Kidney glomerular epithelial cell (primary cell): ENCODE measurements around the gene RCOR3.

Experiments
- DNase-seq: peaks from one replicate; lab custom pipeline; 2025; lab: John Stamatoyannopoulos, UW

The RCOR3 gene

GRCh38 chr1:211324992-211325775 lies 66.0 kb downstream of the RCOR3 start:
- no peak for DNase-seq

DNA sequence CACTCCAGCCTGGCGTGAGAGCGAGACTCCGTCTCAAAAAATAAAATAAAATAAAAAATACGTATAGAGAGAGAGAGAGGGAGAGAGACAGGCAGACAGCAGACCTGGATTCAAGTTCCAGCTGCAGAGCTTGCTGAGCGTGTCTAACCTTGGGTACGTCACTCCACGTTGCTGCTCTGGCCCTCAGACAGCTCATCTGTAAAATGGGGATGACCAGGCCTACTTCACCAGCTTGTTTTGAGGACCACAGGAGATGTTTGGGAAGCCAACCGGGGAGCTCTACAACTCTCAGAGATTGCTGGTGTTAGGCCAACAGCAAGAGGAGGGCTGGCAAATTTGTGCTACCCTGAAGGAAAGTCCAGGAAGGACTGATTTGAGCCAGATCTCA lies 67.0 kb downstream of the RCOR3 start:
- DNase-seq, result no peak

DNA sequence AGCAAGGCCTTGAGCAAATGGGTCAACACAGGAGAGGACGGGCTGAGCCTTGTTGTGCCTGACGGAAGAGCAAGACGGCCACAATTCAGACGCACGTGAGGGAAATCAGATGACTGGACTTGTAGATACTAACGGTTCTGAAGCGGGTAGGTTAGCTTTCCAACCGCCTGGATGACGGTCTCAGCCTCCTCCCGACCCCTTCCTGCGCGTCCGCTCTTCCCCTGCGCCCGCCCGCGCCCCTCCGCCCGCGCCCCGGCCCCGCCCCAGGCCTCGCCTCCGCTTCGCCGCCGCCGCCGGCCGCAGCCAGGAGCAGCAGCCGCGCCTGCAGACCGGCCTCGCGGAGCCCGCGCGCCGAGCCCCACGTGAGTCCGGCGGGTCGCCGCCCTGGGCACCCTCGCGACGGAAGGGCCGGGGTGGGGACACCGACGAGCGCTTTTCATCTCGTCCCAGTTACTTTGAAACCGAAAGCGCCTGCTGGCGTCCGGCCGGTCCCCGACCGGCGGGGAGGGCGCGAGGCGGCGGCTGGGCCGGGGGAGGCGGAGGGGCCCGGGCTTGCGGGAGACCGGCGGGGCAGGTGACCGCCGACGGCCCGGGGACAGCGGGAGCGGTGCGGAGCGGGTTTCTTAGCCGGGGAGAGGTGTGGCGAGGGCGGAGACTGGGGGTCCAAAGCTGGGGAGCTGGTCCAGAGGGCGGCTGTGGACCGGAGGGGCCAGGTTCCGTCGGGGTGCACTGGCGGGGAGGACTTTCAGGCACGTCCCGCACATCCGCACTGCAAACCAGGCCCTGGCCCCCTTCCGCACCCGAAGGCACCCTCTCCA lies 67.6 kb downstream of the RCOR3 start, which contains the start of gene TRAF5:
TSS of gene TRAF5 (plus strand) at position 306 of the 818 bp plus-strand sequence. CDS start 26,407 bp downstream, outside the sequence.
- DNase-seq, result no peak

DNA sequence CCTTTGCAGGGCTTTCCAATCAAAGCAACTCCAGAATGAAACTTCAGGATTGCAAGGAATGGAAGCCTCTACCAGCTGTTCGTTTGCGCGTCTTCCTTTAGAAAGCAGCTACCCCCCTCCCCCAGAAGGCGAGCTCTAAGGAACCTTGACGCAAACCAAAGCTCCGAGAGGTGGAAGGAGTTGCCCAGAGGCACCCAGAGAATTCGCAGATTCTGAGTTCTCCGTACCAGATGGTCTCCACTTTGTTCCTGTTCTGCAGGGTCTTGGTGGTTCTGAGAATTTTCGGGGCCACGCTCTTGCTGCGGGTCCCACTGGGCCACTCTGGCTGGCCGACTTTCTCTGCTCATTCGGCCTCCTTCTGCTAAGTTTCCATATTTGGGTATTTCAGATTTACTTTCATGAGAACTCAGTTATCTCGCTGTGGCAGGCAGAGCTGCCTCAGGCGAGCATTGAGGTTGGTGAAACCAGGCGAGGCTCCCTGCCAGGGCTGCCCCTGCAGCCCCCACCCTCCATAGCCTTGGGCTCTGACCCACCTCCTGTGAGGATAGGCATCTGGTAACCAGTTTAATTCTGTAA lies 68.3 kb downstream of the RCOR3 start:
- no peak for DNase-seq

DNA sequence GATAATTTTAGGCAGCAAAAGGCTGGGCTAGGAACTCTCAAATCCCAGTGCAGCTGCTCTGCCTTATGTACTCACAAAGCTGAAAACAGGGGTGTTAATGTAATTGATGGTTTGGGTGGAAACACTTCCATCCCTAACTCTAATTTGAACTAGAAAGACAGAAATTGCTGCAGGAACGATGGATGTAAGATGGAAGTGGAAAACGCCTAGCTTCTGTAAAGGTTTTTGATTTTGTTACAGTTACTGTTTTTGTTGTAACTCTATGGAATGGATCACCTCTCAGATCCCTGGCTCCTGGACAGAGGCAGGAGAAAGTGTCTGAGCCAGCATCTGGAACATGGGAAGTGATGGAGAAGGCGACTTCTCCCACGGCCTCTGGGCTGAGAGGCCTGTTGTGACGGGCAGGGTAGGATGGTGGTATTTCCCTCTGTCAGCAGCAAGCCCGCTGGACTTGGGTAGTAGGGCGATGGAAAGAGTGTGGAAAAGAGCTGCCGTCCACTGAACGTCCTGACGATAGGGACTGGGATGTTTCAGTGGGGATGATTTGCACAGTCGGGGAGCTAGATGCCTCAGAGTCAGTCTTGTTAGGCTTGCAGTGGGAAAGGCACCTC lies 69.0 kb downstream of the RCOR3 start:
- no peak for DNase-seq

DNA sequence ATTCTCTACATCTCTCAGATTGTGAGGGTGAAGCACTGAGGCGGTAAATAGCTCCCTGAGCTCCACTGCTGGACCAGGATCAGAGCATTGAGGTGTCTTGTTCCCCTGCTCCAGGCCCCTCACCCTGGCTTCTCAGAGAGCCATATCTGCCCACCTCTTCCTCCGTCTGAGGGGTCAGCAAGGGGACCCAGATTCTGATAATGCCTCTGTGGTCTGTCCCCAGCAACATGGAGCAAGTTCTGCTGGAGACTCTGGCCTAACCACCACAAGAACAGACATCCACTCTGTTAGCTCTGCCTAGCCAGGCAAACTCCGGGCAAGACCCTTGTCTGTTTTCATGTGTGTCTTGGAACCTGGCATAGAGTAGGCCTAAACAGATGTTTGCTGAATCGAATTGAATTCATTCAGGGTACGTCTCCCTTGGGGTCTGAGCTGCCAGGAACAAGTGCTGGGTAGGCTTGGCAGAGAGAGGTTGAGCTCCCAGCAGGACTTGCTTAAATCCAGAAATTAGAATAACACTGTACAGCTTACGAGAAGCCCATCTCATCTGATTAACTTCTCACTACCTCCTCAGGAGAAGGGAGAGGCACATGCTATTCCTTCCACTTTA lies 69.8 kb downstream of the RCOR3 start:
- DNase-seq, result no peak

DNA sequence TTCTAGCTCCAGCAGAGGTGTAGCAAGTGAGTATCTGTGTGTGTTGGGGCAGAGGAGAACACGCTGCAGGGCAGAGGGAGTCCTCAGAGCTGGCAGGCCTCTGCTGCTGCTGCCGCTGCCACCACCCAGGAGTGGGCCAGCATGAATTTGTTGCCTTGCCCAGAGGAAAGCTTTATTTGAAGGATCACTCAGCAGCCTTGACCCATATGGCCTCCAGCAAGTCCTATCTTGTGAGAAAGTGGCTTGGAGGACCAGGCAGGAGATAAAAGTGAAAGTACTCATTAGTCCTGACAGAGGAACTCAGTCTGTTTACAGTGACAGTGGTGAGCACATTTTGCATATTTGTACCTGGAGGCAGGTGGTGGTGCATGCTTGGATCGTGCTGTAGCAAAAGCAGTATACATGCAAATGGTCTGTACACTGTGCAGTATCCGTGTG lies 70.6 kb downstream of the RCOR3 start:
- no peak for DNase-seq

DNA sequence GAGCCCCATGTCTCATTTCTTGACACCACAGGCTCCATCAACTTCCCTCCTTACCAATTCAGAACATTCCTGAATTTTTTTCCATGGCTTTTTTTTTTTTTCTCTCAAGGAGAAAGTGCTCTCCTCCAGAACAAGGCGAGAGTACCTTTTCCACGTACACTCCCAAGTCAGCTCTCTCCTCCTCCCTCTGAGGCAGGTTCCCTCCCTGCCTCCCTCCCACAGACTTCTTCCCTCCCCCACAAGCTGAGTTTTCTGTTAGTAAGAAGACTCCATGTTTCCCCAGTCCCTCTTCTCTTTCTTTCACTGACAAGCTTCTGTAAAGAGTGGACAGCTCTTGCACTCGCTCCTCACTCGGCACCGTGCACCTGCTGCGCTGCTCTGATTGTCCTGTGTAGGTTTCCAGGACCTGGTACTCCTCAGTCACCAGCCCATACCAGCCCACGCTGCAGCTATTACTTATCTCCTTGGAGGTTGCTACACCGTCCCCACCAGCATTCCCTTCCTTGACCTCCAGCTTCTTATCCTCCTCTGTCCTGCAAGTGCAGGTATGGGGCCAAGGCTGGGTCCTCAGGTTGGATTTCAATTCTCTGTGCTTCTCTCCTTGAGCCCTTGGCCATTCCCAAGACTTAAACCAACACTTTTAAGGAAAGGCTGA lies 71.2 kb downstream of the RCOR3 start:
- DNase-seq, result no peak

GRCh38 chr1:211331011-211331709 lies 72.0 kb downstream of the RCOR3 start:
- no peak for DNase-seq

GRCh38 chr1:211332036-211332616 lies 73.0 kb downstream of the RCOR3 start:
- DNase-seq, result no peak

DNA sequence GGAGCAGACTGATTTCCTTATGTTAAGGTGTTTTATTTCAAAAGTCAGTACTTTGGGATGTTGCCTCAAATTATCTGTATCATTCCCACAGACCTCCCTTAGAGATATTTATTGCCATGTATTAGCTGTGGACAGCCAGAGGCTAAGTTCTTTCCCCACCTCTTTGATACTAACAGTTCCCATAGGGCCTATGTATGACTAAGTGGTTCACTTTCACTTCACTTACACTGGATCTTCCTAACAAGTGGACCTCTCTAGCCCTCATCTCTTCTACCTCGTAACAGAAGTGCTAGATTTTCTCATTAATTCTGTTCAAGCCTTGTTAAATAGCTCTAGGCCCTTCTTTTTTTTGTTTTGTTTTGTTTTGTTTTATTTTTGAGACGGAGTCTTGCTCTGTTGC lies 73.7 kb downstream of the RCOR3 start:
- no peak for DNase-seq

GRCh38 chr1:211333906-211334305 lies 74.7 kb downstream of the RCOR3 start:
- no peak for DNase-seq

GRCh38 chr1:211334986-211335385 lies 75.8 kb downstream of the RCOR3 start:
- no peak for DNase-seq

DNA sequence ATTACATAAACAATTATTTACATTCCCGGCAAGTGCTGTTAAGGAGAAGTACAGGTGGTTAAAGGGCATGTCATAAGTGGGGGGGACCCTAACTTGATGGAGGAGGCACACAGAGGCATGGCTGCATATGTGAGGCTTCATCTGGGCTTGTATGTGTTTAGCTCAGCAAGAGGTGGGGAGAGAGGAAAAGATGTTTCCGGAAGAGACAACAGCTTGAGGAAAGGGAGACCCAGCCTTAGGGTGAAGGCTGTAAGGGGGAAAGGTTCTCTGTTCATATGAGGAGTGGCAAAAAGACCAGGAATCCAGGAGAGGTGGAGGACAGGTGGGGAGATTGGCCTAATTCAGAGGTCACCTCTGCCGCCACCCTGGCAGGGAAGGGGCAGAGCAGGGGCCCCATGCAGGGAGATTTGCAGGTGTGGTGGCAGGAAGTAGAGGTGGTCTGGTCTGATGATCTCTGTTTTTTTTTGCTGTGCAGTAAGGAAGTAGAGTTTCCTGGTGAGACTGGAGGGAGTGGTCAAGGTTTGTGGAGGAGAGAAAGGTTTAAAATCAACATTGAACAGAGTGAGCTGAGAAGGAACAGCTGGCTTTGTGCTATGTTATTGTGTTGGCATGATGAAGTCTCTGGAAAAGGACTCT lies 76.5 kb downstream of the RCOR3 start:
- no peak for DNase-seq

GRCh38 chr1:211336161-211336560 lies 77.0 kb downstream of the RCOR3 start:
- DNase-seq, result no peak

DNA sequence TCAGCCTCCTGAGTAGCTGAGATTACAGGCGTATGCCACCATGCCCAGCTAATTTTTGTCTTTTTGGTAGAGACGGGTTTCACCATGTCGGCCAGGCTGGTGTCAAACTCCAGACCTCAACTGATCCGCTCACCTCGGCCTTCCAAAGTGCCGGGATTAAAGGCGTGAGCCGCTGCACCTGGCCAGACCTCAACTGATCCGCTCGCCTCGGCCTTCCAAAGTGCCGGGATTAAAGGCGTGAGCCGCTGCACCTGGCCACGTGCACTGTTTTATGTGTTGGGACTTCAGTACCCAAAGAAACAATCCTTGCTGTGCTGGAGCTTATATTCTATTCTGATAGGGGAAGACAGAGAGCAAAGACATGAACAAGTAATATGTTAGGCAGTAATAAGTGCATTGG lies 77.6 kb downstream of the RCOR3 start:
- DNase-seq, result no peak

GRCh38 chr1:211337430-211338223 lies 78.5 kb downstream of the RCOR3 start:
- DNase-seq, result no peak

GRCh38 chr1:211338224-211338620 lies 79.1 kb downstream of the RCOR3 start:
- DNase-seq, result no peak

DNA sequence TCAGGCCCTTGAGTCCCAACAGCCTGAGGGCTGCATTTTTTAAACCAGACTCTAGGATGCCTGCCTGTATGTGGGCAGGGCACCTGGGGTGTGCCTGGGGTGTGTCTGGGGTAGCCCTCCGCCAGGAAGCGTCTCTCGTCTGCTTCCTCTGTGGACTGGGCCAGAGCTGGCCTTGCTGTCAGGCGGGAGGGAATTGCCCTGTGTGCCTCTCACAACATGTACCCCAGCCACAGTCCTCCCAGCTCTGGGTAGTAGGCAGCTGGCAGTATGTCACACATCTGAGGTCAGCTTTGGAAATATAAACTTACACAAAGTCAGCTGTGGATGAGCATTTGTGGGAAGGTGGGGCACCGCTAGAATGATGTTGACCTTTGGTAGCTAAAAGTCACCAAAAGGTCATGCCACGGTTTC lies 80.5 kb downstream of the RCOR3 start:
- no peak for DNase-seq
